HUES64 (cell line): Measurements from ENCODE around the gene PBX3.

Source experiments
- H3K27ac ChIP-seq: 2 replicates; pipeline ENCODE4 v1.7.0; 2013; ENCODE audit warnings: low read depth, low read length, inconsistent platforms
- H3K27me3 ChIP-seq: 2 replicates; pipeline ENCODE4 v1.6.1; 2013; ENCODE audit warnings: mild to moderate bottlenecking, low read length; ENCODE audit not compliant: insufficient read depth
- H3K36me3 ChIP-seq: 2 replicates; pipeline ENCODE4 v1.6.1; 2013; ENCODE audit warnings: mild to moderate bottlenecking, low read length; ENCODE audit not compliant: insufficient read depth
- H3K4me1 ChIP-seq: 2 replicates; pipeline ENCODE4 v1.6.1; 2013; ENCODE audit warnings: mild to moderate bottlenecking, low read length, moderate library complexity; ENCODE audit not compliant: insufficient read depth
- H3K4me3 ChIP-seq: 2 replicates; pipeline ENCODE4 v1.5.1; 2013; ENCODE audit warnings: mild to moderate bottlenecking, low read length, moderate library complexity
- H3K9ac ChIP-seq: 2 replicates; pipeline ENCODE4 v1.6.1; 2013; ENCODE audit warnings: mild to moderate bottlenecking, low read depth, low read length
- H3K9me3 ChIP-seq: 2 replicates; pipeline ENCODE4 v1.6.1; 2013; ENCODE audit warnings: low read depth, low read length; ENCODE audit not compliant: insufficient read depth
- WGBS: fragments of 150-250, 120-280 bp; methylation state at CpG from one replicate; pipeline ENCODE4 v1.1.7; 2013; ENCODE audit warnings: missing lambda C conversion rate; 5-methylcytosine and 5-hydroxymethylcytosine counted together

The PBX3 gene

GRCh38 chr9:125922854-125923253 is 175.7 kb downstream of the PBX3 start:
- 83% methylated on average over 1 of the region's 1 CpG for WGBS
- H3K36me3 ChIP-seq = peaks cover 3% of the 10 kb centered on the region; the same call in 1 of the 2 replicates
- H3K27ac ChIP-seq = no peak overlapping the region
- no peaks in the 10 kb centered on the region for H3K4me1 ChIP-seq
- H3K9ac ChIP-seq = no peak overlapping the region
- no peaks in the 10 kb centered on the region for H3K9me3 ChIP-seq
- H3K4me3 ChIP-seq = no peak overlapping the region
- no peaks in the 10 kb centered on the region for H3K27me3 ChIP-seq

DNA sequence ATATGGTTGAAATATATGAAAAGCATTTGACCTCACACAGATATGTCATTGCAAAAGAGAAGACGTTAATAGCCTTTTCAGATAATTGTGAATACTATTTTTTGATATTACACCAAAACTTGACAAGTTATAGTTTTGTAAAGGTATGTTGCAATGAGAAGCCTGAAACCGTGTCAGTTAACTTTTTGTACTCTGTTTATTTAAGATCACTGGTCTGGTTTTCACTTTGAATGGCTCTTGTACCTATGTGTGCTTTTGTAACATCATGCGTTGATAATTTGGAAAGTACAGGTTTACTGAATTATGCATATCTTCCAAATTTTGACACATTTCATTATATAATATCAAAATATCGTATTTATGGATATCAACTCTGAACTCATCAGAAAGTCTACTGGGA is 177.2 kb downstream of the PBX3 start:
- peaks cover 4% of the 10 kb centered on the region for H3K4me1 ChIP-seq
- H3K27me3 ChIP-seq = no peaks in the 10 kb centered on the region
- peaks cover 3% of the 10 kb centered on the region; the same call in 1 of the 2 replicates for H3K36me3 ChIP-seq
- H3K27ac ChIP-seq = no peak overlapping the region
- H3K9me3 ChIP-seq = no peaks in the 10 kb centered on the region
- H3K4me3 ChIP-seq = no peak overlapping the region
- H3K9ac ChIP-seq = no peak overlapping the region
- WGBS = 98% methylated on average over 3 of the region's 4 CpGs

- Histone ChIP-seq H3K27ac (no peak overlapping the region), H3K9me3 (no peaks in the 10 kb centered on the region), H3K27me3 (no peaks in the 10 kb centered on the region), H3K4me3 (no peak overlapping the region), H3K36me3 (peaks cover 10% of the 10 kb centered on the region; the same call in 1 of the 2 replicates), H3K4me1 (peaks cover 10% of the 10 kb centered on the region), H3K9ac (no peak overlapping the region)
- no CpG with 5 or more reads among the region's 1 CpG for WGBS
Observed at GRCh38 chr9:125926936-125927335, 179.8 kb downstream of the PBX3 start.

GRCh38 chr9:125929846-125930245 is 182.7 kb downstream of the PBX3 start:
- H3K4me1 ChIP-seq = peaks cover 10% of the 10 kb centered on the region
- peaks cover 23% of the 10 kb centered on the region; the same call in 1 of the 2 replicates for H3K36me3 ChIP-seq
- H3K27me3 ChIP-seq = no peaks in the 10 kb centered on the region
- H3K27ac ChIP-seq = no peak overlapping the region
- no peak overlapping the region for H3K4me3 ChIP-seq
- no peak overlapping the region for H3K9ac ChIP-seq
- WGBS = 83% methylated on average over 2 of the region's 2 CpGs
- H3K9me3 ChIP-seq = no peaks in the 10 kb centered on the region

DNA sequence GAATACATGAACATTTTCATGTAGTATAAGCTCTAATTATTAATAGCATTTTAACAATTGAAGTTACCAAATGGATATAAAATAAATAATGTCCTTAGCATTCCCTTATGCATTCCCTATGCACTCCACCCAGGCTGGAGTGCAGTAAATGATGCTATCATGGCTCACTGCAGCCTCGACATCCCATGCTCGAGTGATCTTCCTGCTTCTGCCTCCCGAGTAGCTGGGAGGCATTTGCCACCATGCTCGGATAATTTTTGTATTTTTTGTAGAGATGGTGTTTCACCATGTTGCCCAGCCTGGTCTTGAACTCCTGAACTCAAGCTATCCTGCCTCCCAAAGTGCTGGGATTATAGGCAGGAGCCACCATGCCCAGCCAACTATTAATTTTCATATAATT is 184.0 kb downstream of the PBX3 start:
- peaks cover 10% of the 10 kb centered on the region for H3K4me1 ChIP-seq
- peaks cover 37% of the 10 kb centered on the region for H3K36me3 ChIP-seq
- WGBS = 93% methylated on average over 4 of the region's 4 CpGs
- H3K27ac ChIP-seq = no peak overlapping the region
- no peaks in the 10 kb centered on the region for H3K27me3 ChIP-seq
- H3K4me3 ChIP-seq = no peak overlapping the region
- no peaks in the 10 kb centered on the region for H3K9me3 ChIP-seq
- H3K9ac ChIP-seq = no peak overlapping the region

DNA sequence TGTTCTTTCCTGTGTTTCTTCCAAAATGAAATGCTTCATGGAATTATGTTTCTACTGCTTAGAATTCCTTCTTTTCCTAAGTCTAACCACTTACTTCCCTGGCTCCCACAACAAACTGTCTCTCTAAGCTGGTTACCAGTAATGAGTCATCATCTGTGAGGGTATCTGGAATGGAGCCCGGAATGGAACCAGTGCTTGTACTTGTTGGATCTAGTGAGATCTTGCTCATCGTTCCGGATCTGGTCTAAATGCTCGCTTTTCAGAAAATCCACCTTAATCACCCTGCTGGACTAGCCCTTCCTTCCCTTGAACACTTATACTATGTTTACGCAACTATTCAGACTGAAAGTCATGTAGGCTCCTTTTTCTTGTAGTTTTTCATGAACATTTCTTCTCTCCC is 184.8 kb downstream of the PBX3 start:
- Histone ChIP-seq H3K4me1 (peaks cover 10% of the 10 kb centered on the region), H3K27ac (no peak overlapping the region), H3K36me3 (peaks cover 45% of the 10 kb centered on the region), H3K9ac (no peak overlapping the region), H3K4me3 (no peak overlapping the region), H3K27me3 (no peaks in the 10 kb centered on the region), H3K9me3 (no peaks in the 10 kb centered on the region)
- WGBS = 92% methylated on average over 5 of the region's 5 CpGs

DNA sequence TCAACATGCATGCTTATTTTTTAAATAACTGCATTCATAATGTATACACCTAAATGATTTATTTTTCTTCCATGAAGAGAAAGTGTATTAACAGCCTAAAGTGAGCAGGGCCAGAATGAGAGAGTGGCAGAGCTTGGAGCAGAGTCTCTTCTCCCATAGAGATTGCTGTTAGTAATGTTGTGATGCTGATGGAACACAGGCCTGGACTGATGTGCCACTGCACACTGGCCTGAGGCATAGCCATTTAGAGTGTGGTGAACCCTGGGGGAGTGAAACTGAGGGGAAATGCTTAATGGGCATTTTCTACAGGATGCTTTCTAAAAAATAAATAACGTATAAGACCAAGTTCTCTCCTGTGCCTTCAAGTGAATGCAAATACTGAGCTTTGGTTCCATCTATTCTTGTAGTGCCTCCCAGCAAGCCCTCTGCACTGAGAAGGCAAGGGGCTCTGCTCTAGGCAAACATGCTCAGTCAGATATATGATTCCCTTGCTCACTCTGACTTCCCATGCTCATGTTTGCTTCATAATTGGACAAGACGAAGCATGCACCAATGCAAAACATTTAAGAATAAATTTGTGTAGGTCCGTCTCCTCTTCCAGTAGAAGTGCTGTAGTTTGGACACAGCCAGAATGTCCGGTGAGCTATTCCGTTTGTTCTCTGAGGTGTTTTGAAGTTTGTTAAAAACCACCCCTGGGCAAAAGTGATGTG is 185.7 kb downstream of the PBX3 start:
- Histone ChIP-seq H3K9ac (no peak overlapping the region), H3K9me3 (no peaks in the 10 kb centered on the region), H3K4me1 (peaks cover 10% of the 10 kb centered on the region), H3K36me3 (peaks cover 52% of the 10 kb centered on the region), H3K27me3 (no peaks in the 10 kb centered on the region), H3K27ac (no peak overlapping the region), H3K4me3 (no peak overlapping the region)
- WGBS = 96% methylated on average over 5 of the region's 5 CpGs

DNA sequence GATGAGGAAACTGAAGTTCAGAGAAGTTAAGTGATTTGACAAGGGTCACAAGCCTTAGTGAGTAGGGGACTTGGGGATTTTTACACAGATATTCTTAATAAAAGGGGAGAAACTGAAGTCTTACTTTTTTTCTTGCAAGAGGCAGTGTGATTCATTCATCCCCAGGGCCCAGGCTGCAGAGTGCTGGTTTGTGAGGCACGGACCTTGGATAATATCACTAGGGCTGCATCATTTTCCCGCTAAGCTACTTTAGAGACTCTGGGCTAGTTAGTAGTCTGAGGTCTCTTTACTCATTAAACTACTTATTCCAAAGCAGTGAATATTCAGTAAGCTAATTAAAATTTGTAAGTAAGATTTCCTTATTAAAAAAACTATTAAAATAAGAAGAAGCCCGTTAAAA is 195.0 kb downstream of the PBX3 start:
- no peak overlapping the region for H3K9ac ChIP-seq
- no peaks in the 10 kb centered on the region; the same call in 1 of the 2 replicates for H3K4me1 ChIP-seq
- H3K36me3 ChIP-seq = peaks cover 38% of the 10 kb centered on the region
- 92% methylated on average over 2 of the region's 3 CpGs for WGBS
- H3K9me3 ChIP-seq = peaks cover 15% of the 10 kb centered on the region
- H3K27ac ChIP-seq = no peak overlapping the region
- no peak overlapping the region for H3K4me3 ChIP-seq
- no peaks in the 10 kb centered on the region for H3K27me3 ChIP-seq

- Histone ChIP-seq H3K27ac (no peak overlapping the region), H3K36me3 (peaks cover 24% of the 10 kb centered on the region), H3K27me3 (no peaks in the 10 kb centered on the region), H3K9ac (no peak overlapping the region), H3K4me3 (no peak overlapping the region), H3K9me3 (peaks cover 15% of the 10 kb centered on the region), H3K4me1 (peaks cover under 1% of the 10 kb centered on the region; the same call in 1 of the 2 replicates)
- WGBS = 92% methylated on average over 2 of the region's 2 CpGs
Observed at GRCh38 chr9:125943831-125944230, 196.7 kb downstream of the PBX3 start.

- Histone ChIP-seq H3K27ac (no peak overlapping the region), H3K4me3 (no peak overlapping the region), H3K4me1 (peaks cover 21% of the 10 kb centered on the region), H3K36me3 (peaks cover 16% of the 10 kb centered on the region), H3K27me3 (no peaks in the 10 kb centered on the region), H3K9ac (no peak overlapping the region), H3K9me3 (peaks cover 15% of the 10 kb centered on the region)
Observed at GRCh38 chr9:125946397-125946796, 199.2 kb downstream of the PBX3 start.

DNA sequence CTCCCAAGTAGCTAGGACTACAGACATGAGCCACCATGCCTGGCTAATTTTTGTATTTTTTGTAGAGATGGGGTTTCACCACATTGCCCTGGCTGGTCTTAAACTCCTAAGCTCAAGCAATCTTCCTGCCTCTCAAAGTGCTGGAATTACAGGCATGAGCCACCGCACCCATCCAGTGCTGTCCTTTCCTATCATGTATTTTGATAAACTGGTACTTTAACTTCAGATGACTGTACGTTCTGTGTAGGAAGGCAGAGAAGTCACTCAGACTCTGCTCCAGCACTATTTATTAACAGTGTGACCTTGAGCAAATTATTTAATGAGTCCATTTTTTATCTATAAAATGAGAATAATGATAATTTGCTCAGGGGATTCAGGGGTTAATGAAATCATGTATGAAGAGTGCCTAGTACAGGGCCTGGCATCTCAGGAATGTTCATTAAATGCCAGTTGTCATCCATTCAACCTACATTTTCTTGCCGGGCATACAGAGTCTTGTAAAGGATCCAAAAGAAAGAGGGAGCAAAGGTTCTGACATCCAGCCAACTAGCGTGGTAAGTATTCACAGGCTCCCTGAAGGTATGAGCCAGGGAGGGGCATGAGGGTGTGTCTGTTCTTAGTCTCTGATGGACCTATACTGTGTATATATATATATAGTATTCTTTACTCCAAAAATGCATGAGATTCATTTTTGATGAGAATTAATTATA is 201.9 kb downstream of the PBX3 start:
- peaks cover 15% of the 10 kb centered on the region for H3K9me3 ChIP-seq
- no peak overlapping the region for H3K9ac ChIP-seq
- H3K27me3 ChIP-seq = no peaks in the 10 kb centered on the region
- peaks cover 16% of the 10 kb centered on the region for H3K36me3 ChIP-seq
- peaks cover 32% of the 10 kb centered on the region for H3K4me1 ChIP-seq
- H3K27ac ChIP-seq = no peak overlapping the region
- 83% methylated on average over 4 of the region's 4 CpGs for WGBS
- H3K4me3 ChIP-seq = no peak overlapping the region
